Measurements from ENCODE around the gene KIAA0040. TPM values are rescaled to one million over a fixed set of nuclear protein-coding genes. Genes with fewer than 3 reads are reported as not detected.
A peak's percentile ranks its signal among the peaks of the same experiment; 100 is the strongest.

KIAA0040 gene
- total RNA-seq, 4 donors from 2014 or later = 3.3 to 22.7 (median 10.3) TPM

GRCh38 chr1:175157200-175157599 lies 35.4 kb downstream of the KIAA0040 start:
- 92 to 100% methylated on average over 1 to 2 of the region's 2 CpGs for WGBS, 2 donors
- Histone ChIP-seq H3K36me3 (peaks cover 0 to 39% (median 0%) of the 10 kb centered on the region in 3 donors), H3K27me3 (peaks cover 0 to 29% (median 0%) of the 10 kb centered on the region in 4 donors), H3K4me3 (no peak overlapping the region), H3K4me1 (peaks cover 0 to 3% (median 0%) of the 10 kb centered on the region in 3 donors), H3K27ac (no peak overlapping the region), H3K9me3 (no peaks in the 10 kb centered on the region)
- TF ChIP-seq POLR2A (IDR thresholded peaks at IDR 0.05) (no peak), CTCF (IDR thresholded peaks at IDR 0.05) (no peak)
- DNase-seq = no peak
- intact Hi-C loops (cut with DNase I) = loop anchor here (10.0 kb wide), 1 partner anchor 68 kb away; no protein-coding TSS in a partner anchor

DNA sequence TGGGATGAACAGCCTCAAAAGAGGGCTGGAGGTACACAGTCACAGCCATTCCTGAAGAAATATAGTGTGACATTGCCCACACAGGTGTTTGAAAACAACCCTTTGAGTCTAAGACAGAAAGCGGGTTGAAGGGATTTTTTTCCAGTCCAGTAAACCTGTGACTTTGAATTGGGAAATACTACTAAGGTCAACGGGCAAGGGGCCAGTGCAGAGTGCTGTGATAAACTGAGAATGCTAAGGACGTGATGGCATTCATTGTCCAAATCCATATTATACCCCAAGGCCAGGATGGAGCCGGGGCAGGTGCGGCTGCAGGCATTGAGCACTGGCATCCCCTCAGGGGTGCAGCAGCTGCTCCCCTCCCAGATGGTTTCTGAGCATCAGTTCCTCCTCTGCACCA lies 36.6 kb downstream of the KIAA0040 start:
- TF ChIP-seq CTCF (IDR thresholded peaks at IDR 0.05) (no peak), POLR2A (IDR thresholded peaks at IDR 0.05) (no peak)
- H3K9me3 ChIP-seq = no peaks in the 10 kb centered on the region
- H3K4me3 ChIP-seq = no peak overlapping the region
- peaks cover 0 to 29% (median 0%) of the 10 kb centered on the region in 3 donors for H3K36me3 ChIP-seq
- peaks cover 0 to 8% (median 0%) of the 10 kb centered on the region in 3 donors for H3K4me1 ChIP-seq
- WGBS, 2 donors = 37 to 75% methylated on average over 4 to 5 of the region's 5 CpGs
- no peak overlapping the region for H3K27ac ChIP-seq
- intact Hi-C loops (cut with DNase I) = loop anchor here (10.0 kb wide), 1 partner anchor 69 kb away; no protein-coding TSS in a partner anchor
- DNase-seq = no peak
- H3K27me3 ChIP-seq = peaks cover 0 to 38% (median 0%) of the 10 kb centered on the region in 4 donors

GRCh38 chr1:175155473-175155856 lies 37.1 kb downstream of the KIAA0040 start:
- no peak overlapping the region for H3K27ac ChIP-seq
- no peak for DNase-seq
- peaks cover 0 to 24% (median 0%) of the 10 kb centered on the region in 3 donors for H3K36me3 ChIP-seq
- H3K4me3 ChIP-seq = no peak overlapping the region
- peaks cover 0 to 8% (median 0%) of the 10 kb centered on the region in 3 donors for H3K4me1 ChIP-seq
- 61 to 78% methylated on average over 4 of the region's 4 CpGs for WGBS, 2 donors
- no peak for TF ChIP-seq CTCF (IDR thresholded peaks at IDR 0.05)
- no peak for TF ChIP-seq POLR2A (IDR thresholded peaks at IDR 0.05)
- intact Hi-C loops (cut with DNase I) = loop anchor here (10.0 kb wide), 1 partner anchor 69 kb away; no protein-coding TSS in a partner anchor
- peaks cover 0 to 43% (median 0%) of the 10 kb centered on the region in 4 donors for H3K27me3 ChIP-seq
- H3K9me3 ChIP-seq = no peaks in the 10 kb centered on the region

GRCh38 chr1:175154629-175155472 lies 37.7 kb downstream of the KIAA0040 start:
- Histone ChIP-seq H3K4me1 (peaks cover 0 to 8% (median 0%) of the 10 kb centered on the region in 3 donors), H3K27ac (no peak overlapping the region), H3K9me3 (no peaks in the 10 kb centered on the region), H3K36me3 (peaks cover 0 to 18% (median 0%) of the 10 kb centered on the region in 3 donors), H3K27me3 (peaks cover 0 to 49% (median 0%) of the 10 kb centered on the region in 4 donors), H3K4me3 (no peak overlapping the region)
- 20 to 25% methylated on average over 11 of the region's 11 CpGs for WGBS, 2 donors
- intact Hi-C loops (cut with DNase I) = loop anchor here (10.0 kb wide), 1 partner anchor 70 kb away; no protein-coding TSS in a partner anchor
- no peak for DNase-seq
- TF ChIP-seq POLR2A (IDR thresholded peaks at IDR 0.05) = no peak
- peak; percentile 86 to 95 (median 90) for TF ChIP-seq CTCF (IDR thresholded peaks at IDR 0.05)
